ENCODE results near the gene ARGFX. TPM values are rescaled to one million over a fixed set of nuclear protein-coding genes. Genes with fewer than 3 reads are reported as not detected.
A peak's percentile ranks its signal among the peaks of the same experiment; 100 is the strongest.
"Not testable (repeated sequence)": the region's sequence is repeated elsewhere in the genome, so short reads cannot be mapped to it uniquely, and the experiment has no call there.

ARGFX gene
- total and polyA plus RNA-seq, 7 donors, result not detected

- intact Hi-C loops (cut with DNase I), result no loop called here
- Histone ChIP-seq H3K27ac (no peak overlapping the region), H3K9me3 (no peaks in the 10 kb centered on the region), H3K27me3 (ENCODE audit: insufficient read depth in 3 of 3, low read length in 2 of 3) (no peaks in the 10 kb centered on the region), H3K4me3 (no peak overlapping the region), H3K36me3 (ENCODE audit: insufficient read depth in 1 of 2, low read depth in 1 of 2) (no peaks in the 10 kb centered on the region), H3K4me1 (no peaks in the 10 kb centered on the region)
- no peak for DNase-seq
- WGBS, 3 donors, result 54 to 80% (median 65%) methylated on average over 2 of the region's 2 CpGs
- no peak for ATAC-seq
- no peak for TF ChIP-seq CTCF (IDR thresholded peaks at IDR 0.05)
These were observed 13.9 kb downstream of the ARGFX start for GRCh38 chr3:121581691-121582090.

GRCh38 chr3:121584418-121584817 is 16.7 kb downstream of the ARGFX start:
- Histone ChIP-seq H3K36me3 (ENCODE audit: insufficient read depth in 1 of 2, low read depth in 1 of 2) (no peaks in the 10 kb centered on the region), H3K4me3 (no peak overlapping the region), H3K9me3 (no peaks in the 10 kb centered on the region), H3K27me3 (ENCODE audit: insufficient read depth in 3 of 3, low read length in 2 of 3) (no peaks in the 10 kb centered on the region), H3K4me1 (no peaks in the 10 kb centered on the region), H3K27ac (no peak overlapping the region)
- DNase-seq (no peak), ATAC-seq (no peak)
- TF ChIP-seq CTCF (IDR thresholded peaks at IDR 0.05), result no peak
- 93 to 100% (median 95%) methylated on average over 1 of the region's 1 CpG for WGBS, 3 donors
- intact Hi-C loops (cut with DNase I), result no loop called here

- WGBS, 3 donors, result 15 to 20% (median 18%) methylated on average over 11 of the region's 11 CpGs
- no peaks in the 10 kb centered on the region for H3K36me3 ChIP-seq (ENCODE audit: insufficient read depth in 1 of 2, low read depth in 1 of 2)
- no peak for TF ChIP-seq CTCF (IDR thresholded peaks at IDR 0.05)
- H3K27ac ChIP-seq, result peak within 1 kb of the TSS; percentile 94
- DNase-seq (peak; percentile 31 to 78), ATAC-seq (peak; percentile 88 to 91 (median 88))
- intact Hi-C loops (cut with DNase I), result loop anchor here in 1 of 2 donors (5.0 kb wide), 1 partner anchor 46 kb away; the partner anchor contains the start of gene POLQ
- H3K9me3 ChIP-seq, result no peaks in the 10 kb centered on the region
- H3K4me3 ChIP-seq, result peak within 1 kb of the TSS; percentile 63
- H3K27me3 ChIP-seq (ENCODE audit: insufficient read depth in 3 of 3, low read length in 2 of 3), result no peaks in the 10 kb centered on the region
- H3K4me1 ChIP-seq, result peaks cover 22% of the 10 kb centered on the region
These were observed 25.3 kb downstream of the ARGFX start, which contains the start of gene FBXO40 for GRCh38 chr3:121592856-121593702. Gene FBXO40, plus strand, starts transcription at chr3:121593379. Its CDS starts 27,197 bp downstream, at chr3:121620576.

- not testable (repeated sequence) for H3K27me3 ChIP-seq (ENCODE audit: insufficient read depth in 3 of 3, low read length in 2 of 3); H3K9me3 ChIP-seq; DNase-seq; H3K36me3 ChIP-seq (ENCODE audit: insufficient read depth in 1 of 2, low read depth in 1 of 2)
- H3K27ac ChIP-seq, result peak overlapping the region; percentile 94
- peak in 1 of 4 donors; percentile 18 for ATAC-seq
- intact Hi-C loops (cut with DNase I), result loop anchor here in 1 of 2 donors (5.0 kb wide), 1 partner anchor 47 kb away; the partner anchor contains the start of gene POLQ
- peak overlapping the region; percentile 63 for H3K4me3 ChIP-seq
- H3K4me1 ChIP-seq, result peaks cover 22% of the 10 kb centered on the region
- WGBS, 3 donors, result 40 to 72% (median 48%) methylated on average over 4 of the region's 4 CpGs
These were observed 26.1 kb downstream of the ARGFX start for GRCh38 chr3:121593806-121594205.

GRCh38 chr3:121594850-121595249 is 27.1 kb downstream of the ARGFX start:
- peak in 1 of 4 donors; percentile 17 for ATAC-seq
- no peaks in the 10 kb centered on the region for H3K27me3 ChIP-seq (ENCODE audit: insufficient read depth in 3 of 3, low read length in 2 of 3)
- H3K9me3 ChIP-seq, result no peaks in the 10 kb centered on the region
- peak overlapping the region; percentile 63 for H3K4me3 ChIP-seq
- no peaks in the 10 kb centered on the region for H3K36me3 ChIP-seq (ENCODE audit: insufficient read depth in 1 of 2, low read depth in 1 of 2)
- intact Hi-C loops (cut with DNase I), result loop anchor here in 1 of 2 donors (5.0 kb wide), 2 partner anchors 48 to 52 kb away; partner anchors contain the start of gene POLQ
- H3K4me1 ChIP-seq, result peaks cover 22% of the 10 kb centered on the region
- 18 to 25% (median 21%) methylated on average over 2 of the region's 2 CpGs for WGBS, 3 donors
- no peak for TF ChIP-seq CTCF (IDR thresholded peaks at IDR 0.05)
- no peak for DNase-seq
- H3K27ac ChIP-seq, result peak overlapping the region; percentile 94

All from psoas muscle (tissue), 8 donors.